ENCODE data around the gene HIVEP2. TPM values are rescaled to one million over a fixed set of nuclear protein-coding genes. Genes with fewer than 3 reads are reported as not detected.

The HIVEP2 gene
- total and polyA plus RNA-seq, 2 of the 4 experiments (the other 2 are of a cell fraction), result 4.3 to 11.3 TPM

GRCh38 chr6:142738731-142739130, 206.2 kb downstream of the HIVEP2 start:
- no peaks in the 10 kb centered on the region for H4K20me1 ChIP-seq (ENCODE audit: insufficient read depth, low read length)
- H2AK5ac ChIP-seq (ENCODE audit: low read depth, low read length), result no peak overlapping the region
- H2AK9ac ChIP-seq (replicated peaks; ENCODE audit: low read depth, low read length, poor library complexity), result no peak overlapping the region
- ChIA-PET CTCF (no interaction called here), POLR2A (ENCODE audit: unreplicated experiment) (no interaction called here)
- no peaks in the 10 kb centered on the region for H3K79me1 ChIP-seq (ENCODE audit: low read depth in 1 of 2, low read length in 2 of 2)
- no peak overlapping the region for H3K27ac ChIP-seq (ENCODE audit: insufficient read depth, low read length)
- H3K4me2 ChIP-seq (ENCODE audit: low read depth, low read length), result no peak overlapping the region
- no peaks in the 10 kb centered on the region for H3K36me3 ChIP-seq (ENCODE audit: control insufficient read depth, insufficient read depth, low read length)
- H3K27me3 ChIP-seq (ENCODE audit: control insufficient read depth, insufficient read depth, low read length), result no peaks in the 10 kb centered on the region
- H3K4me3 ChIP-seq (ENCODE audit: insufficient read depth, low read depth, low read length), result no peak overlapping the region
- no peak overlapping the region for H2BK15ac ChIP-seq (ENCODE audit: low read depth, low read length)
- ATAC-seq (ENCODE audit: low read depth) (no peak), DNase-seq (no peak)
- intact Hi-C loops (cut with micrococcal nuclease), result no loop called here
- no peak overlapping the region for H3K23ac ChIP-seq (ENCODE audit: low read depth, low read length)
- no peak overlapping the region for H3K56ac ChIP-seq (ENCODE audit: extremely low read depth, insufficient read depth, low read length)
- dilution Hi-C loops (cut with HindIII; ENCODE audit: low sequenced_read_pairs, unreplicated experiment), result no loop called here
- no peak overlapping the region for H4K91ac ChIP-seq (ENCODE audit: insufficient read depth, low read depth, low read length)
- in situ Hi-C loops (cut with MboI; ENCODE audit: low sequenced_read_pairs), result no loop called here
- no CpG with 5 or more reads among the region's 2 CpGs for WGBS, 2 experiments (ENCODE audit: extremely low coverage in 2 of 2, insufficient read length in 1 of 2)
- H4K5ac ChIP-seq (ENCODE audit: low read depth, low read length), result no peak overlapping the region
- no peak overlapping the region for H3K18ac ChIP-seq (ENCODE audit: low read depth, low read length)
- H3K9ac ChIP-seq (ENCODE audit: low read depth, low read length), result no peak overlapping the region
- H3K14ac ChIP-seq (replicated peaks; ENCODE audit: low read depth, low read length), result no peak overlapping the region
- H4K8ac ChIP-seq (ENCODE audit: low read depth in 2 of 2, low read length in 2 of 2), result no peak overlapping the region
- no peaks in the 10 kb centered on the region for H3K9me3 ChIP-seq (ENCODE audit: control insufficient read depth, insufficient read depth, low read length)
- H3K4ac ChIP-seq (ENCODE audit: low read depth, low read length), result no peak overlapping the region
- no peak overlapping the region for H2BK5ac ChIP-seq (ENCODE audit: low read depth, low read length, poor library complexity, severe bottlenecking)
- no TSS peak for BruUV-seq (replicated peaks)
- no peak overlapping the region for H2BK120ac ChIP-seq (ENCODE audit: low read depth, low read length)
- H3K9me1 ChIP-seq (ENCODE audit: insufficient read depth, low read length), result no peaks in the 10 kb centered on the region; the same call in 1 of the 2 replicates
- no peak overlapping the region for H2AFZ ChIP-seq (replicated peaks; ENCODE audit: low read length, poor library complexity)
- peaks cover 2% of the 10 kb centered on the region; the same call in 1 of the 2 replicates for H3K4me1 ChIP-seq (ENCODE audit: control insufficient read depth, insufficient read depth, low read length)
- H2BK20ac ChIP-seq (ENCODE audit: low read depth, low read length), result no peak overlapping the region
- TF ChIP-seq FOS (IDR thresholded peaks at IDR 0.05; ENCODE audit: low read depth, low read length) (no peak), CTCF (conservative IDR thresholded peaks at IDR 0.05; ENCODE audit: low read depth, low read length) (no peak), RCOR1 (IDR thresholded peaks at IDR 0.05; ENCODE audit: insufficient replicate concordance, low read length) (no peak), POLR2A (IDR thresholded peaks at IDR 0.05; ENCODE audit: low read depth, low read length) (no peak), RAD21 (IDR thresholded peaks at IDR 0.05; ENCODE audit: low read length) (no peak), RFX5 (IDR thresholded peaks at IDR 0.05; ENCODE audit: low read depth, low read length) (no peak), MAFK (IDR thresholded peaks at IDR 0.05; ENCODE audit: low read depth, low read length) (no peak)
- TF ChIP-seq, protein P1, sequence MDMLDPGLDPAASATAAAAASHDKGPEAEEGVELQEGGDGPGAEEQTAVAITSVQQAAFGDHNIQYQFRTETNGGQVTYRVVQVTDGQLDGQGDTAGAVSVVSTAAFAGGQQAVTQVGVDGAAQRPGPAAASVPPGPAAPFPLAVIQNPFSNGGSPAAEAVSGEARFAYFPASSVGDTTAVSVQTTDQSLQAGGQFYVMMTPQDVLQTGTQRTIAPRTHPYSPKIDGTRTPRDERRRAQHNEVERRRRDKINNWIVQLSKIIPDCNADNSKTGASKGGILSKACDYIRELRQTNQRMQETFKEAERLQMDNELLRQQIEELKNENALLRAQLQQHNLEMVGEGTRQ (IDR thresholded peaks at IDR 0.05; ENCODE audit: low read depth, low read length), result no peak
